ENCODE measurements around the gene TAOK1.
A peak's percentile ranks its signal among the peaks of the same experiment; 100 is the strongest.

The TAOK1 gene

DNA sequence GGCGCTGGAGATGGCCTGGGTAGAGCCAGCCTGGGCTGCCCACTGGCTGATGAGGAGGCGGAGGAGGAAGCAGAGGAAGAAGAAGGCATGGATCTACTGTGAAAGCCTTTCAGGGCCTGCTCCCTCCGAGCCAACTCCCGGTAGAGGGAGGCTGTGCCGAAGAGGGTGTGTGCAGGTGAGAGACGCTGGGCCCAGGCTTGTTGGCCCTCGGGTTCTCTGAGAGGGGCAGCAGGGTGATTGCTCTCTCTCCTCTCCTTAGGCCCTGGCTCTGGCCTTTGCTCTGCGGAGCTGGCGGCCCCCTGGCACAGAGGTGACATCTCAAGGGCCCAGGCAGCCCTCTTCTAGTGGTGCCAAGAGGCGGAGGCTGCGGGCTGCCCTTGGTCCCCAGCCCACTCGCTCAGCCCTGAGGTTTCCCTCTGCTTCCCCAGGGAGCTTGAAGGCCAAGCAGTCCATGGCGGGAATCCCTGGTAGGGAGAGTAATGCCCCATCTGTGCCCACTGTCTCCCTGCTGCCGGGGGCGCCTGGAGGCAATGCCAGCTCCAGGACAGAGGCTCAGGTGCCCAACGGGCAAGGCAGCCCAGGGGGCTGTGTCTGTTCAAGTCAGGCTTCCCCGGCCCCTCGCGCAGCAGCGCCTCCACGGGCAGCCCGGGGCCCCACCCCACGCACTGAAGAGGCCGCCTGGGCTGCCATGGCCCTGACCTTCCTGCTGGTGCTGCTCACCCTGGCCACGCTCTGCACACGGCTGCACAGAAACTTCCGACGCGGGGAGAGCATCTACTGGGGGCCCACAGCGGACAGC, 181.9 kb downstream of the TAOK1 start:
- Histone ChIP-seq H3F3A (ENCODE audit: control insufficient read depth, insufficient read depth) (peaks cover 8% of the 10 kb centered on the region), H3K36me3 (ENCODE audit: control insufficient read depth, low read length) (peaks cover 56% of the 10 kb centered on the region), H3K4me1 (ENCODE audit: control insufficient read depth, low read length) (peaks cover 22% of the 10 kb centered on the region), H3K27me3 (ENCODE audit: control insufficient read depth, low read length) (no peaks in the 10 kb centered on the region), H3K9me2 (replicated peaks; ENCODE audit: control insufficient read depth, low read length) (no peaks in the 10 kb centered on the region), H4K20me1 (ENCODE audit: control insufficient read depth, insufficient read depth, low read depth, low read length) (no peaks in the 10 kb centered on the region), H3K4me2 (ENCODE audit: low read length) (no peak overlapping the region; the same call in 1 of the 2 replicates), H3K79me2 (ENCODE audit: control insufficient read depth, low read length) (peaks cover 8% of the 10 kb centered on the region), H3K4me3 (ENCODE audit: low read length) (no peak overlapping the region), H3K9me3 (ENCODE audit: control insufficient read depth, insufficient read depth, low read length) (no peaks in the 10 kb centered on the region), H3K27ac (ENCODE audit: low read depth, low read length) (no peak overlapping the region)
- TF ChIP-seq, protein P1, sequence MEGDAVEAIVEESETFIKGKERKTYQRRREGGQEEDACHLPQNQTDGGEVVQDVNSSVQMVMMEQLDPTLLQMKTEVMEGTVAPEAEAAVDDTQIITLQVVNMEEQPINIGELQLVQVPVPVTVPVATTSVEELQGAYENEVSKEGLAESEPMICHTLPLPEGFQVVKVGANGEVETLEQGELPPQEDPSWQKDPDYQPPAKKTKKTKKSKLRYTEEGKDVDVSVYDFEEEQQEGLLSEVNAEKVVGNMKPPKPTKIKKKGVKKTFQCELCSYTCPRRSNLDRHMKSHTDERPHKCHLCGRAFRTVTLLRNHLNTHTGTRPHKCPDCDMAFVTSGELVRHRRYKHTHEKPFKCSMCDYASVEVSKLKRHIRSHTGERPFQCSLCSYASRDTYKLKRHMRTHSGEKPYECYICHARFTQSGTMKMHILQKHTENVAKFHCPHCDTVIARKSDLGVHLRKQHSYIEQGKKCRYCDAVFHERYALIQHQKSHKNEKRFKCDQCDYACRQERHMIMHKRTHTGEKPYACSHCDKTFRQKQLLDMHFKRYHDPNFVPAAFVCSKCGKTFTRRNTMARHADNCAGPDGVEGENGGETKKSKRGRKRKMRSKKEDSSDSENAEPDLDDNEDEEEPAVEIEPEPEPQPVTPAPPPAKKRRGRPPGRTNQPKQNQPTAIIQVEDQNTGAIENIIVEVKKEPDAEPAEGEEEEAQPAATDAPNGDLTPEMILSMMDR (IDR thresholded peaks at IDR 0.05; ENCODE audit: low read depth, low read length, poor library complexity, severe bottlenecking): no peak

DNA sequence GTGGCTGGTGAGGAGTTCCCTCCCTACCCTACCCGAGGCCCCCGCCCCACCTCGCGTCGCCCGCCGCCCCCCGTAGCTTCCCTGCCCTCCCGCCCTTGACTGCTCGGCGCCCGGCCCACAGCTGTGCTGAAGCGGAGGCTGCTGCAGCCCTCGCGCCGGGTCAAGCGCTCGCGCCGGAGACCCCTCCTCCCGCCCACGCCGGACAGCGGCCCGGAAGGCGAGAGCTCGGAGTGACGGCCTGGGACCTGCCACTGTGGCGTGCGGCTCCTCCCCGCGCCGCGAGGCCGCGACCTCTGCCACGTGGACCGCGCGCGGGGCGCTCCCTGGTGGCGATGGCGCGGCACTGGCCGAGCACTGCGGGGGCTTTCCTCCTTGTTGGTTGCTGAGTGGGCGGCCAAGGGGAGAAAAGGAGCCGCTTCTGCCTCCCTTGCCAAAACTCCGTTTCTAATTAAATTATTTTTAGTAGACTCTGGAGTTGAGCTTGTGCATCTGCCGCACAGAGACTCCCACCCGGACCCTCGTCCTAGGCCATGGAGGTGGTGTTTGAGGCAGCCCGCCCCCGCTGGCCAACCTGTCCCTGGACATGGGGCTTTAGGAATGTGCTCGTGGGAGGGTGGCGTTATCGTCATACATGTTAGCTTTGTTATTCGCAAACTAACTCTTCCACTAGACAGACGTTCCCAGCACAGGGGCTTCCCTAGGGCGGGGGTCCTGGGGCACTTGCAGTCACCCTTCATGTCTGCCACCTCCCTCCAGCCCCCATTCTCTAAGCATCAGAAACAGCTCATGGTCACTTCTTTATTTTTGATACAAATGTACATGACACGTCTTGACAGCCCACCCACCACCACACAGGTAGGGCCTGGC, 182.8 kb downstream of the TAOK1 start:
- H3F3A ChIP-seq (ENCODE audit: control insufficient read depth, insufficient read depth): peaks cover 6% of the 10 kb centered on the region
- peaks cover 64% of the 10 kb centered on the region for H3K36me3 ChIP-seq (ENCODE audit: control insufficient read depth, low read length)
- no peak for TF ChIP-seq EZH2phosphoT487 (IDR thresholded peaks at IDR 0.05; ENCODE audit: borderline replicate concordance, low read length)
- TF ChIP-seq, protein P1 (IDR thresholded peaks at IDR 0.05; ENCODE audit: low read depth, low read length, poor library complexity, severe bottlenecking): peak; percentile 55
- H3K27me3 ChIP-seq (ENCODE audit: control insufficient read depth, low read length): no peaks in the 10 kb centered on the region
- H3K9me3 ChIP-seq (ENCODE audit: control insufficient read depth, insufficient read depth, low read length): no peaks in the 10 kb centered on the region
- no peak overlapping the region for H3K4me3 ChIP-seq (ENCODE audit: low read length)
- no peaks in the 10 kb centered on the region for H4K20me1 ChIP-seq (ENCODE audit: control insufficient read depth, insufficient read depth, low read depth, low read length)
- H3K9me2 ChIP-seq (replicated peaks; ENCODE audit: control insufficient read depth, low read length): no peaks in the 10 kb centered on the region
- H3K27ac ChIP-seq (ENCODE audit: low read depth, low read length): no peak overlapping the region
- H3K4me1 ChIP-seq (ENCODE audit: control insufficient read depth, low read length): peaks cover 22% of the 10 kb centered on the region
- H3K79me2 ChIP-seq (ENCODE audit: control insufficient read depth, low read length): peaks cover 4% of the 10 kb centered on the region; the same call in 1 of the 2 replicates
- peak overlapping the region; percentile 41 for H3K4me2 ChIP-seq (ENCODE audit: low read length)

DNA sequence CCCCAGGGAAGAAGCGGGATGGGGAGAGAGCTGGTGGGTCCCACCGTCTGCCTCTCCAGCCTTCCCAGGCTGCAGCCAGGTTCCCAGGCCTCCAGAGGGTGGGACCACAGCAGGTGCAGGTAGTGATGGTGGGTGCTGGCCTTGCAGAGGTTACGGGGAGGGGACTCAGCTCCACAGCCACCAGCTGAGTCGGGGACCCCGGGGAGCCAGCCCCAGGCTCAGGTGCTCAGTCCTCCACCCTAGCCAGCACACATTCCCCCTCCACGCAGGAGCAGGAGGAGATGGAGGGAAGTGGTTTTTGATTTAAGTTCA, 183.4 kb downstream of the TAOK1 start:
- no peaks in the 10 kb centered on the region for H3K9me2 ChIP-seq (replicated peaks; ENCODE audit: control insufficient read depth, low read length)
- no peaks in the 10 kb centered on the region for H4K20me1 ChIP-seq (ENCODE audit: control insufficient read depth, insufficient read depth, low read depth, low read length)
- no peak overlapping the region for H3K4me3 ChIP-seq (ENCODE audit: low read length)
- peaks cover 22% of the 10 kb centered on the region for H3K4me1 ChIP-seq (ENCODE audit: control insufficient read depth, low read length)
- peaks cover 70% of the 10 kb centered on the region for H3K36me3 ChIP-seq (ENCODE audit: control insufficient read depth, low read length)
- no peaks in the 10 kb centered on the region for H3K27me3 ChIP-seq (ENCODE audit: control insufficient read depth, low read length)
- H3F3A ChIP-seq (ENCODE audit: control insufficient read depth, insufficient read depth): peaks cover 3% of the 10 kb centered on the region
- no peak overlapping the region for H3K27ac ChIP-seq (ENCODE audit: low read depth, low read length)
- no peaks in the 10 kb centered on the region for H3K9me3 ChIP-seq (ENCODE audit: control insufficient read depth, insufficient read depth, low read length)
- no peak overlapping the region for H3K4me2 ChIP-seq (ENCODE audit: low read length)
- TF ChIP-seq, protein P1 (IDR thresholded peaks at IDR 0.05; ENCODE audit: low read depth, low read length, poor library complexity, severe bottlenecking): no peak
- no peak for TF ChIP-seq EZH2phosphoT487 (IDR thresholded peaks at IDR 0.05; ENCODE audit: borderline replicate concordance, low read length)
- H3K79me2 ChIP-seq (ENCODE audit: control insufficient read depth, low read length): peaks cover 4% of the 10 kb centered on the region; the same call in 1 of the 2 replicates
